Kidney epithelial cell (primary cell): Measurements from ENCODE around the gene TDP1. TPM values are rescaled to one million over a fixed set of nuclear protein-coding genes. Genes with fewer than 3 reads are reported as not detected.

Experiments used
- DNase-seq: peaks from one replicate; pipeline ENCODE4 v3.0.0-alpha.2; 2010; ENCODE audit warnings: low read depth
- H3K27me3 ChIP-seq: 2 replicates; pipeline ENCODE4 v1.6.0; 2011; ENCODE audit warnings: low read length; ENCODE audit not compliant: control insufficient read depth, insufficient read depth
- H3K36me3 ChIP-seq: 2 replicates; pipeline ENCODE4 v1.5.1; 2011; ENCODE audit warnings: low read length; ENCODE audit not compliant: control insufficient read depth, insufficient read depth
- H3K4me3 ChIP-seq: 2 replicates; pipeline ENCODE4 v1.5.1; 2011; ENCODE audit warnings: low read depth, mild to moderate bottlenecking, control low read depth, low read length
- CTCF ChIP-seq: IDR thresholded peaks from 2 replicates; pipeline ENCODE4 v1.5.1; 2011; ENCODE audit warnings: mild to moderate bottlenecking, moderate library complexity, low read length, control low read depth, inconsistent platforms; ENCODE audit not compliant: insufficient read depth, poor library complexity, severe bottlenecking
- total RNA-seq: library from RNA; depleted of rRNA; stranded (reverse); fragments of >200 nt; gene quantifications from 2 replicates; pipeline ENCODE4 v1.2.3, GENCODE V29; 2015

Gene TDP1
- total RNA-seq, 1 donor from 2014 or later: 24.2 TPM

GRCh38 chr14:89957376-89957775, 1.6 kb downstream of the TDP1 start:
- no peak for DNase-seq
- no peak for TF ChIP-seq CTCF
- Histone ChIP-seq H3K27me3 (no peaks in the 10 kb centered on the region), H3K36me3 (no peaks in the 10 kb centered on the region), H3K4me3 (no peak overlapping the region)

- DNase-seq: no peak
- Histone ChIP-seq H3K27me3 (no peaks in the 10 kb centered on the region), H3K36me3 (no peaks in the 10 kb centered on the region), H3K4me3 (no peak overlapping the region)
- TF ChIP-seq CTCF: no peak
Observed at GRCh38 chr14:89957791-89958190, 2.1 kb downstream of the TDP1 start.

GRCh38 chr14:89958966-89959365, 3.2 kb downstream of the TDP1 start:
- no peak for DNase-seq
- no peak overlapping the region for H3K4me3 ChIP-seq
- no peak for TF ChIP-seq CTCF
- H3K27me3 ChIP-seq: no peaks in the 10 kb centered on the region
- H3K36me3 ChIP-seq: no peaks in the 10 kb centered on the region

- no peak for TF ChIP-seq CTCF
- no peak overlapping the region for H3K4me3 ChIP-seq
- DNase-seq: no peak
- no peaks in the 10 kb centered on the region for H3K36me3 ChIP-seq
- no peaks in the 10 kb centered on the region for H3K27me3 ChIP-seq
Observed at GRCh38 chr14:89959853-89960445, 4.2 kb downstream of the TDP1 start.

- no peaks in the 10 kb centered on the region for H3K36me3 ChIP-seq
- no peak for TF ChIP-seq CTCF
Observed at GRCh38 chr14:89960914-89961313, 5.2 kb downstream of the TDP1 start.

GRCh38 chr14:89963288-89963978, 7.7 kb downstream of the TDP1 start:
- no peaks in the 10 kb centered on the region for H3K36me3 ChIP-seq
- DNase-seq: no peak

More at GRCh38 chr14:89960914-89961313, 5.2 kb downstream of the TDP1 start:
- H3K27me3 ChIP-seq: no peaks in the 10 kb centered on the region
- no peak overlapping the region for H3K4me3 ChIP-seq
- no peak for DNase-seq

More at GRCh38 chr14:89963288-89963978, 7.7 kb downstream of the TDP1 start:
- Histone ChIP-seq H3K4me3 (no peak overlapping the region), H3K27me3 (no peaks in the 10 kb centered on the region)
- no peak for TF ChIP-seq CTCF
